Neural crest cell (in vitro differentiated cells): ENCODE data around the gene SLC4A2. TPM values are rescaled to one million over a fixed set of nuclear protein-coding genes. Genes with fewer than 3 reads are reported as not detected.

ENCODE experiments used
- DNase-seq: peaks from one replicate; pipeline ENCODE4 v3.0.0; 2021; ENCODE audit warnings: low read depth, mixed read lengths, low spot score
- H3K27ac Mint-ChIP-seq: one replicate; pipeline ENCODE4 v1.8.0; 2021; ENCODE audit warnings: mild to moderate bottlenecking, mixed read lengths; ENCODE audit not compliant: unreplicated experiment
- H3K27me3 Mint-ChIP-seq: 2 replicates; pipeline ENCODE4 v1.8.0; 2021; ENCODE audit warnings: low read depth, mild to moderate bottlenecking, mixed read lengths
- H3K36me3 Mint-ChIP-seq: 2 replicates; pipeline ENCODE4 v1.8.0; 2021; ENCODE audit warnings: low read depth, mild to moderate bottlenecking, mixed read lengths
- H3K4me1 Mint-ChIP-seq: 2 replicates; pipeline ENCODE4 v1.8.0; 2021; ENCODE audit warnings: mixed read lengths
- H3K4me3 Mint-ChIP-seq: one replicate; pipeline ENCODE4 v1.8.0; 2021; ENCODE audit warnings: mild to moderate bottlenecking, mixed read lengths
- H3K9me3 Mint-ChIP-seq: 2 replicates; pipeline ENCODE4 v1.8.0; 2021; ENCODE audit warnings: mixed read lengths
- CTCF ChIP-seq: fragments of 200-600 bp; sonication (generic); conservative IDR thresholded peaks from 2 replicates; pipeline ENCODE4 v1.5.0; 2021; ENCODE audit warnings: antibody characterized with exemption, mild to moderate bottlenecking
- total RNA-seq: library from RNA; stranded (reverse); gene quantifications from 2 replicates; pipeline ENCODE4 v1.2.1, GENCODE V29; 2021

SLC4A2 gene
- total RNA-seq, 1 donor from 2014 or later: 139 TPM

GRCh38 chr7:151114151-151115090 is 55.0 kb downstream of the SLC4A2 start:
- Mint-ChIP-seq H3K36me3 (no peaks in the 10 kb centered on the region), H3K27me3 (peaks cover 19% of the 10 kb centered on the region), H3K9me3 (no peaks in the 10 kb centered on the region), H3K4me3 (peak overlapping the region; percentile 68), H3K27ac (no peak overlapping the region), H3K4me1 (peaks cover 23% of the 10 kb centered on the region)
- no peak for DNase-seq
- no peak for TF ChIP-seq CTCF

- no peak for TF ChIP-seq CTCF
- no peaks in the 10 kb centered on the region for H3K36me3 Mint-ChIP-seq
- peaks cover 19% of the 10 kb centered on the region for H3K27me3 Mint-ChIP-seq
- H3K27ac Mint-ChIP-seq: no peak overlapping the region
- peak overlapping the region; percentile 74 for H3K4me3 Mint-ChIP-seq
- H3K4me1 Mint-ChIP-seq: peaks cover 19% of the 10 kb centered on the region
- H3K9me3 Mint-ChIP-seq: no peaks in the 10 kb centered on the region
- no peak for DNase-seq
Measured at GRCh38 chr7:151115121-151115835, 55.9 kb downstream of the SLC4A2 start.

GRCh38 chr7:151115836-151116418 is 56.5 kb downstream of the SLC4A2 start:
- Mint-ChIP-seq H3K9me3 (no peaks in the 10 kb centered on the region), H3K36me3 (no peaks in the 10 kb centered on the region), H3K27ac (no peak overlapping the region), H3K4me1 (peaks cover 14% of the 10 kb centered on the region), H3K4me3 (peak overlapping the region; percentile 74), H3K27me3 (peaks cover 19% of the 10 kb centered on the region)
- no peak for TF ChIP-seq CTCF
- DNase-seq: no peak

GRCh38 chr7:151116603-151117440 is 57.4 kb downstream of the SLC4A2 start:
- Mint-ChIP-seq H3K27ac (no peak overlapping the region), H3K4me1 (peaks cover 18% of the 10 kb centered on the region), H3K4me3 (no peak overlapping the region), H3K9me3 (no peaks in the 10 kb centered on the region), H3K36me3 (no peaks in the 10 kb centered on the region), H3K27me3 (peaks cover 19% of the 10 kb centered on the region)
- no peak for DNase-seq
- no peak for TF ChIP-seq CTCF

- Mint-ChIP-seq H3K36me3 (no peaks in the 10 kb centered on the region), H3K27ac (no peak overlapping the region), H3K27me3 (peaks cover 19% of the 10 kb centered on the region), H3K4me1 (peaks cover 18% of the 10 kb centered on the region), H3K4me3 (no peak overlapping the region), H3K9me3 (no peaks in the 10 kb centered on the region)
- no peak for TF ChIP-seq CTCF
- DNase-seq: no peak
Measured at GRCh38 chr7:151117565-151117964, 58.2 kb downstream of the SLC4A2 start.
